ENCODE data around the gene NR5A1.

GRCh38 chr9:124465736-124466135, 41.5 kb downstream of the NR5A1 start:
- TF ChIP-seq CTCF (IDR thresholded peaks at IDR 0.05) (no peak), POLR2A (IDR thresholded peaks at IDR 0.05) (no peak), POLR2AphosphoS5 (IDR thresholded peaks at IDR 0.05) (no peak)

Data from suprapubic skin (tissue), 4 donors.